Stomach (tissue), 19 donors: ENCODE data around the gene CEMP1. TPM values are rescaled to one million over a fixed set of nuclear protein-coding genes. Genes with fewer than 3 reads are reported as not detected.
"Not testable (repeated sequence)": the region's sequence is repeated elsewhere in the genome, so short reads cannot be mapped to it uniquely, and the experiment has no call there.

Experiments
- DNase-seq, 2 donors: peaks; one replicate each; pipeline versions ENCODE4 v3.0.0 to v3.0.0-alpha.2; 2013 to 2019
- H3K27ac ChIP-seq, 5 donors: fragments of 200-600 bp in 4 of 5; sonication (generic) in 4 of 5; one replicate each; pipeline ENCODE4 v1.5.1; 2013 to 2019; ENCODE audit warnings: mild to moderate bottlenecking in 1 of 5, moderate library complexity in 1 of 5
- H3K27me3 ChIP-seq, 3 donors: fragments of 200-600 bp; sonication (generic); one replicate each; pipeline ENCODE4 v1.5.1; 2017 to 2019; ENCODE audit warnings: mixed run types in 1 of 3
- H3K36me3 ChIP-seq, 4 donors: fragments of 200-600 bp; sonication (generic); 1 replicate in 3 of 4; 2 replicates in 1 of 4; pipeline ENCODE4 v1.5.1; 2016 to 2019
- H3K4me1 ChIP-seq, 4 donors: fragments of 200-600 bp; sonication (generic); one replicate each; pipeline ENCODE4 v1.5.1; 2016 to 2019
- H3K4me3 ChIP-seq, 4 donors: fragments of 200-600 bp; sonication (generic) in 3 of 4; one replicate each; pipeline ENCODE4 v1.5.1; 2016 to 2019; ENCODE audit warnings: mild to moderate bottlenecking in 1 of 4
- H3K9me3 ChIP-seq, 4 donors: fragments of 200-600 bp; sonication (generic); one replicate each; pipeline ENCODE4 v1.5.1; 2016 to 2019
- CTCF ChIP-seq, 7 experiments: fragments of 450-650 bp in 4 of 7; fragments of 200-600 bp in 3 of 7; sonication (generic) in 3 of 7; IDR thresholded peaks; one replicate each; pipeline ENCODE4 v1.5.1; 2016 to 2019; ENCODE audit warnings: antibody characterized with exemption in 7 of 7, control low read depth in 2 of 7, mild to moderate bottlenecking in 1 of 7
- EP300 ChIP-seq: sonication (generic); formaldehyde crosslinking; IDR thresholded peaks from one replicate; pipeline ENCODE4 v1.6.1; 2017; ENCODE audit warnings: antibody characterized with exemption
- POLR2AphosphoS5 ChIP-seq, 3 donors: sonication (generic); formaldehyde crosslinking; IDR thresholded peaks; one replicate each; pipeline ENCODE4 v1.6.1; 2016; ENCODE audit warnings: antibody characterized with exemption in 3 of 3
- WGBS, 5 donors: extraction: QIAGEN DNeasy Blood & Tissue Kit in 3 of 5; methylation state at CpG; one replicate each; pipeline versions ENCODE4 v1.1.5 to v1.1.7; 2013 to 2018; 5-methylcytosine and 5-hydroxymethylcytosine counted together
- intact Hi-C: fragments of 100-400 bp; cut with DNase I; formaldehyde crosslinking; loops from one replicate; pipeline ENCODE4 v1.15.1; 2023; ENCODE audit warnings: low total_unique reads
- long read RNA-seq, 10 donors: transcript quantifications; one replicate each; lab custom pipeline, GENCODE V29; 2026
- polyA plus RNA-seq, 3 donors: library from polyadenylated mRNA; stranded (reverse); fragments of 200-250 nt; gene quantifications; one replicate each; pipeline ENCODE4 v1.2.3, GENCODE V29; 2013
- total RNA-seq, 5 donors: library from RNA; depleted of rRNA; stranded (reverse); fragments of >200 nt; gene quantifications; one replicate each; pipeline versions ENCODE4 v1.1.0 to v1.2.3, GENCODE V29; 2014 to 2016
- donor health status: healthy with polysubstance abuse.
- donor health status: Bipolar disorder and iron deficiency.
- donor health status: healthy.

Gene CEMP1, protein sequence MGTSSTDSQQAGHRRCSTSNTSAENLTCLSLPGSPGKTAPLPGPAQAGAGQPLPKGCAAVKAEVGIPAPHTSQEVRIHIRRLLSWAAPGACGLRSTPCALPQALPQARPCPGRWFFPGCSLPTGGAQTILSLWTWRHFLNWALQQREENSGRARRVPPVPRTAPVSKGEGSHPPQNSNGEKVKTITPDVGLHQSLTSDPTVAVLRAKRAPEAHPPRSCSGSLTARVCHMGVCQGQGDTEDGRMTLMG
- under 1 TPM in 1 of 5 donors, not detected in 4; 0.58 TPM for total RNA-seq
- under 1 TPM in 2 of 3 donors, not detected in 1; 0.43 to 0.61 TPM for polyA plus RNA-seq
- long read RNA-seq, donor 1, transcript CEMP1-202 (1 exons, 1,374 nt), result major isoform, 6 of 6 reads
- long read RNA-seq, donor 1, partial matches to known transcripts, result 0 of 6 reads
- long read RNA-seq, donor 1, other reads (novel, unspliced or antisense), result 0 of 6 reads
- long read RNA-seq, donor 2, transcript CEMP1-202 (1 exons, 1,374 nt), result major isoform, 10 of 10 reads
- long read RNA-seq, donor 2, partial matches to known transcripts, result 0 of 10 reads
- long read RNA-seq, donor 2, other reads (novel, unspliced or antisense), result 0 of 10 reads
- long read RNA-seq, donor 3, transcript CEMP1-202 (1 exons, 1,374 nt), result major isoform, 12 of 12 reads
- long read RNA-seq, donor 3, partial matches to known transcripts, result 0 of 12 reads
- long read RNA-seq, donor 3, other reads (novel, unspliced or antisense), result 0 of 12 reads
- long read RNA-seq, donor 4, partial matches to known transcripts, result 0 of 1 reads
- long read RNA-seq, donor 4, other reads (novel, unspliced or antisense), result 0 of 1 reads
- long read RNA-seq, donor 5, transcript CEMP1-202 (1 exons, 1,374 nt), result major isoform, 6 of 6 reads
- long read RNA-seq, donor 5, partial matches to known transcripts, result 0 of 6 reads
- long read RNA-seq, donor 5, other reads (novel, unspliced or antisense), result 0 of 6 reads
- long read RNA-seq, donor 6, transcript CEMP1-202 (1 exons, 1,374 nt), result major isoform, 35 of 35 reads
- long read RNA-seq, donor 6, partial matches to known transcripts, result 0 of 35 reads
- long read RNA-seq, donor 6, other reads (novel, unspliced or antisense), result 0 of 35 reads
- long read RNA-seq, donor 7, transcript CEMP1-202 (1 exons, 1,374 nt), result major isoform, 11 of 11 reads
- long read RNA-seq, donor 7, partial matches to known transcripts, result 0 of 11 reads
- long read RNA-seq, donor 7, other reads (novel, unspliced or antisense), result 0 of 11 reads
- long read RNA-seq, donor 8, transcript CEMP1-202 (1 exons, 1,374 nt), result major isoform, 11 of 11 reads
- long read RNA-seq, donor 8, partial matches to known transcripts, result 0 of 11 reads
- long read RNA-seq, donor 8, other reads (novel, unspliced or antisense), result 0 of 11 reads
- long read RNA-seq, donor 9, transcript CEMP1-202 (1 exons, 1,374 nt), result major isoform, 9 of 9 reads
- long read RNA-seq, donor 9, partial matches to known transcripts, result 0 of 9 reads
- long read RNA-seq, donor 9, other reads (novel, unspliced or antisense), result 0 of 9 reads
- long read RNA-seq, donor 10, transcript CEMP1-202 (1 exons, 1,374 nt), result major isoform, 11 of 11 reads
- long read RNA-seq, donor 10, partial matches to known transcripts, result 0 of 11 reads
- long read RNA-seq, donor 10, other reads (novel, unspliced or antisense), result 0 of 11 reads

DNA sequence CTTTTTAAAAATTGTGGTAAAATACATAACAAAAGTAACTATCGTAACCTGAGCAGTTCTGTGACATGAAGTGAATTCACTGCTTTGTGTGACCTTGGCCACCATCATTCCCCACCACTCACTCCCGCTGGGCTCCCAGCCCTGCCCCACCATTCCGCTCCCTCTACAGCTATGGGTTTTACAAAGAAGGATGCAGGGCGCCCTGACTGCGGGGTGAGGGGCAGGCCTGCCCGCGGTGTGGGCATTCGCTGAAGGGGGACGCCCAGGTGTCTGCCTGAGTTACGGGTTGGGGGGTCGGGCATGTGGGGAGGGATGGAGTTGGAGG is at the start of gene CEMP1:
CEMP1 (minus strand) TSS at position 38 of the 325 bp plus-strand sequence. CDS start 335 bp downstream, outside the sequence.
- Histone ChIP-seq H3K36me3 (peaks cover 16 to 45% (median 37%) of the 10 kb centered on the region in 4 donors), H3K27ac (peak within 1 kb of the TSS; percentile 90 to 99 (median 97)), H3K9me3 (no peaks in the 10 kb centered on the region), H3K27me3 (no peaks in the 10 kb centered on the region), H3K4me1 (peaks cover 14 to 31% (median 16%) of the 10 kb centered on the region in 4 donors), H3K4me3 (peak within 1 kb of the TSS; percentile 56 to 73 (median 66))
- intact Hi-C loops, result loop anchor here (10.0 kb wide), 1 partner anchor 63 kb away; no protein-coding TSS in a partner anchor
- TF ChIP-seq CTCF (IDR thresholded peaks at IDR 0.05) (no peak), EP300 (no peak), POLR2AphosphoS5 (IDR thresholded peaks at IDR 0.05) (no peak)
- no peak for DNase-seq
- WGBS, 5 donors, result 8 to 14% (median 10%) methylated on average over 10 to 11 of the region's 11 CpGs

DNA sequence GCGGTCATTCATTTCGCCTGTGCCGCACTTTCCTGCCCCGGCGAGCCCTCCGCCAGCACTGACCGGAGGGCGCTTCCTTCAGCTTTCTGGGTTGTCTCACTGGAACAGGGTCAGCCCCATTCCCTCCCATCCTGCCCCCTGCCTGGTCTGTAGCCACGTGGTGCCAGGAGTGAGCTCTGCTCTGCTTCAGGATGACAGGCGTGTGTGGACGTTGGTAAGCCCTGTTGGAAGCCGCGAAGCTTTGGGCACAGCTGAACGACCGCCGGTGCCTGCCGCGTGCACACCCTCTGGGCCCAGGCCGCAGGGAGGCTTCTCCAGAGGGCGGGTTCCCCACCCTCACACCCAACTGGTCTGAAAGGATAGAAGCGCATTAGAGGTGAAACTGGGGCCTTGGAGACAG is 49.6 kb upstream of the CEMP1 start:
- H3K9me3 ChIP-seq, H3K27ac ChIP-seq, H3K27me3 ChIP-seq, H3K4me3 ChIP-seq, intact Hi-C loops, DNase-seq: not testable (repeated sequence)
- no CpG with 5 or more reads among the region's 21 CpGs for WGBS, 5 donors
- H3K36me3 ChIP-seq, result peaks cover 0 to 13% (median 12%) of the 10 kb centered on the region in 4 donors
- H3K4me1 ChIP-seq, result peaks cover 0 to 12% (median 10%) of the 10 kb centered on the region in 4 donors

DNA sequence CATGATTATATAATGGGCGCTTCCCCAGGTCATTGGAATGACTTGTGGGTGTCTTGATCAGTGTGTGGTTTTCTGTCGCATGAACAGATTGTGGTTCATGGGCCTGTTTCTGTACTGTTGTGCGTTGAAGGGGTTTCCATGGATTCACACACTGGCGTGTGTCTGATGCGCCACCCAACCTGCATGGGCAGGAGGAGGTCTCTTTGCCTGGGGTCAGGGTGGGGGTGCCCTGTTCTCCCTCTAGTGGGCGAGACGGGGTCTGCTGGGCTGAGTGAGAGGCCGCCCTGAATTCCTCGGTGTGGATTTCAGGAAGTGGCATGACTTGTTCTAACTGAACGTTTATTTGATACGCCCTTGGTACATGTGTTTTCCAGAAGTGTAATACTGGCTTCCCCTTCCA is 48.9 kb upstream of the CEMP1 start:
- H3K27me3 ChIP-seq, H3K27ac ChIP-seq, H3K36me3 ChIP-seq, H3K4me1 ChIP-seq, intact Hi-C loops, H3K4me3 ChIP-seq, H3K9me3 ChIP-seq: not testable (repeated sequence)
- DNase-seq, result peak in 1 of 2 donors; percentile 48
- 48 to 61% (median 57%) methylated on average over 5 to 6 of the region's 11 CpGs; no CpG with 5 or more reads in 1 of the 5 donors for WGBS, 5 donors

DNA sequence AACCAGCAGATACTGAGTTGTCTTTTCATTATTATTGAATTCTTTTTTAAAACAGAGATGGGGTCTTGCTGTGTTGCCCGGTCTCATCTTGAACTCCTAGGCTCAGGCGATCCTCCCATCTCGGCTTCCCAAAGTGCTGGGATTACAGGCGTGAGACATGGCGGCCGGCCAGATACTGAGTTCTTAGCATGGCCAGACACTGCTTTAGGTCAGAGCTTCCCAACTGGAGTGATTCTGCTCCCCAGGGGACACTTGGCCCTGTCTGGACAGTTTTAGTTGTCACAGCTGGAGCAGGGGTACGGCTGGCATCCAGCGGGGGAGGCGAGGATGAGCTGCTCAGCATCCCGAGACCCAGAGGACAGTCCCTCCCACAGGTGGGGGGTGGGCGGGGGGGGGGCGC is 47.7 kb upstream of the CEMP1 start:
- H3K27ac ChIP-seq, H3K36me3 ChIP-seq, intact Hi-C loops, H3K9me3 ChIP-seq, H3K4me1 ChIP-seq, DNase-seq, H3K4me3 ChIP-seq, H3K27me3 ChIP-seq: not testable (repeated sequence)
- WGBS, 5 donors, result 76 to 100% (median 88%) methylated on average over 2 to 3 of the region's 12 CpGs; no CpG with 5 or more reads in 1 of the 5 donors

DNA sequence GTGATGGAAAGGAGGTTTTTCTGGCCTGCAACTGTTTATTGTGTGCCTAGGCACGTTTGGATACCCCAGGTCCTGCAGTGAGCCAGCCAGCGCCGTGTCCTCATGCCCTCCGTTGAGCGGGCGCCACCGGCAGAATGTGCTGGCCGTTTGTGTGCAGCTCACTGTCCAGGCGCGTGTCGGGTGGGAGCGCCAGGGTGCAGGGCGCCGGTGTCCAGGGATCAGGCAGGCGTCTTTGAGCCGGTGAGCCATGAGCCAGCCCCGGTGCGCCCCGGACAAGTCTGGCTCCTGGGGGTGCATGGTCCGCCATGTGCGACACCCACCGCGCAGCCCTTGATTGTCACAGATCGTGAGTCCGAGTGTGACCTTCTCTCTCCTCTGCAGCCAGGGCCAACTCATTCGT is 45.8 kb upstream of the CEMP1 start:
- H3K27ac ChIP-seq, H3K9me3 ChIP-seq, DNase-seq, H3K4me3 ChIP-seq, intact Hi-C loops, H3K4me1 ChIP-seq, H3K36me3 ChIP-seq, H3K27me3 ChIP-seq: not testable (repeated sequence)
- 93 to 100% (median 98%) methylated on average over 8 to 19 of the region's 26 CpGs; no CpG with 5 or more reads in 1 of the 5 donors for WGBS, 5 donors

- H3K27ac ChIP-seq, H3K9me3 ChIP-seq, H3K4me1 ChIP-seq, H3K4me3 ChIP-seq, DNase-seq, H3K36me3 ChIP-seq, H3K27me3 ChIP-seq, intact Hi-C loops: not testable (repeated sequence)
- 95 to 98% (median 97%) methylated on average over 10 to 16 of the region's 21 CpGs; no CpG with 5 or more reads in 1 of the 5 donors for WGBS, 5 donors
These were observed 44.6 kb upstream of the CEMP1 start for GRCh38 chr16:2575839-2576238.

GRCh38 chr16:2572704-2573103 is 41.5 kb upstream of the CEMP1 start:
- whole genome bisulfite sequencing, 5 donors, result no CpG with 5 or more reads among the region's 6 CpGs

GRCh38 chr16:2568573-2568972 is 37.4 kb upstream of the CEMP1 start:
- H3K4me3 ChIP-seq, H3K9me3 ChIP-seq, DNase-seq, H3K4me1 ChIP-seq, intact Hi-C loops, H3K27ac ChIP-seq, H3K36me3 ChIP-seq, H3K27me3 ChIP-seq: not testable (repeated sequence)
- WGBS, 5 donors, result no CpG with 5 or more reads among the region's 11 CpGs

More at GRCh38 chr16:2572704-2573103, 41.5 kb upstream of the CEMP1 start:
- H3K36me3 ChIP-seq, intact Hi-C loops, H3K27ac ChIP-seq, H3K27me3 ChIP-seq, H3K4me3 ChIP-seq, H3K9me3 ChIP-seq, H3K4me1 ChIP-seq, DNase-seq: not testable (repeated sequence)

DNA sequence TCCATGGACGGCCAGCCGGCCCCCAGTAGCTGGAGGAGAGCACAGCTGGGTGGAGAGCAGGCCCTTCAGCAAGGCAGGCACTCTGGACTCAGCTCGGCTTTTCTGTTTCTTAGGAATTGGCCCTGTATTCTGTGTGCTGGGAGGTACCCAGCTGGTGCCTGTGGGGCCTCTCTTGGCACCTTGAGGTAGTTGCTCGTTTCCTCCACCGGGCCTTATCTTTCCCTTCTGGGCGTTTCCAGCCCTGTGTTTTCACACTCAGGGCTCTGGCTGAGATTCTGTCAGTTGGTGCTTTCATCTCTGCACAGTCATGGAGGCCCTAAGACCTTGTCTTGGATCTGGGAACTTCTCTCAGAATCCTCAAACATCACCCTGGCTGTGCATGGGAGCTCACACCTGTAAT is 36.3 kb upstream of the CEMP1 start:
- H3K9me3 ChIP-seq, intact Hi-C loops, H3K4me1 ChIP-seq, H3K36me3 ChIP-seq, H3K27me3 ChIP-seq, H3K27ac ChIP-seq, H3K4me3 ChIP-seq, DNase-seq: not testable (repeated sequence)
- WGBS, 5 donors, result no CpG with 5 or more reads among the region's 6 CpGs
